Uterus (tissue), 4 donors: ENCODE results near the gene ARPC2. TPM values are rescaled to one million over a fixed set of nuclear protein-coding genes. Genes with fewer than 3 reads are reported as not detected.

Source experiments
- DNase-seq, 2 donors: peaks; one replicate each; pipeline ENCODE4 v3.0.0-alpha.2; 2019 to 2020
- H3K27ac ChIP-seq, 2 donors: fragments of 200-600 bp; sonication (generic); 1 replicate in 1 of 2; 2 replicates in 1 of 2; pipeline ENCODE4 v1.5.1; 2016 to 2018
- H3K27me3 ChIP-seq, 2 donors: fragments of 200-600 bp; sonication (generic); one replicate each; pipeline ENCODE4 v1.5.1; 2018 to 2019; ENCODE audit warnings: control low read depth in 1 of 2
- H3K36me3 ChIP-seq, 2 donors: fragments of 200-600 bp; sonication (generic); one replicate each; pipeline ENCODE4 v1.5.1; 2019; ENCODE audit warnings: control low read depth in 1 of 2
- H3K4me1 ChIP-seq, 2 donors: fragments of 200-600 bp; sonication (generic); one replicate each; pipeline ENCODE4 v1.5.1; 2018 to 2019; ENCODE audit warnings: control low read depth in 1 of 2
- H3K4me3 ChIP-seq, 2 donors: fragments of 200-600 bp; sonication (generic); 1 replicate in 1 of 2; 2 replicates in 1 of 2; pipeline ENCODE4 v1.5.1; 2018 to 2019; ENCODE audit warnings: mild to moderate bottlenecking in 1 of 2
- H3K9me3 ChIP-seq, 2 donors: fragments of 200-600 bp; sonication (generic); one replicate each; pipeline ENCODE4 v1.5.1; 2019; ENCODE audit warnings: control low read depth in 1 of 2
- POLR2A ChIP-seq, 2 donors: fragments of 450-650 bp; IDR thresholded peaks; one replicate each; pipeline ENCODE4 v1.6.1; 2016; ENCODE audit warnings: antibody characterized with exemption in 2 of 2, mild to moderate bottlenecking in 1 of 2, moderate library complexity in 1 of 2
- intact Hi-C: fragments of 100-400 bp; cut with DNase I; formaldehyde crosslinking; loops from one replicate; pipeline ENCODE4 v1.15.1; 2023; ENCODE audit warnings: low total_unique reads
- total RNA-seq, 4 donors: library from RNA; depleted of rRNA in 3 of 4; stranded (reverse); fragments of >200 nt in 3 of 4; gene quantifications; one replicate each; pipeline versions ENCODE4 v1.1.0 to v1.2.4, GENCODE V29; 2014 to 2023
- TF ChIP-seq, protein P1 (sequence below), 4 experiments: fragments of 200-600 bp in 2 of 4; fragments of 450-650 bp in 2 of 4; sonication (generic) in 2 of 4; IDR thresholded peaks; one replicate each; pipeline ENCODE4 v1.5.1; 2016 to 2019; ENCODE audit warnings: antibody characterized with exemption in 4 of 4, mild to moderate bottlenecking in 2 of 4, moderate library complexity in 1 of 4
- donor health status: DM: yes; HTN: yes; CAD: no.

The ARPC2 gene
- total RNA-seq, 4 donors from 2014 or later, result 87.9 to 162 (median 159) TPM

DNA sequence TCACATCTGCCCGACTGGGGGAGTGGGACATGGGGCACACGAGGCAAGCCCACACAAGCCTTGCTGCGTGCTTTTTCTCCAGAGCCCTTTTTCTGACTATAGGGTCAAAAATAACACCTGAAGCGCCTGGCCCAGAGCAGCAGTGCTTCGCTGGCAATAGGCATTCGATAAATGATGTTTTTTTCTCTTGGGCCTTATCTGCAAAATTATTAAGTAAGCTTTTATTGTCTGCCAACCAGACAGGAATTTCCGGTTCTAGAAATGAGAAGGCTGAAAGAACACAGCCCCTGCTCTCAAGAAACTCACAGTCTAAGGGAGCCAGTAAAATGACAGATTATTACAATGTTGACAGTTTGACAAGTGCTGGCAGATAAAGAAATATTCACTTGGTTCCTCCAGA is 78.0 kb downstream of the ARPC2 start:
- TF ChIP-seq, protein P1, sequence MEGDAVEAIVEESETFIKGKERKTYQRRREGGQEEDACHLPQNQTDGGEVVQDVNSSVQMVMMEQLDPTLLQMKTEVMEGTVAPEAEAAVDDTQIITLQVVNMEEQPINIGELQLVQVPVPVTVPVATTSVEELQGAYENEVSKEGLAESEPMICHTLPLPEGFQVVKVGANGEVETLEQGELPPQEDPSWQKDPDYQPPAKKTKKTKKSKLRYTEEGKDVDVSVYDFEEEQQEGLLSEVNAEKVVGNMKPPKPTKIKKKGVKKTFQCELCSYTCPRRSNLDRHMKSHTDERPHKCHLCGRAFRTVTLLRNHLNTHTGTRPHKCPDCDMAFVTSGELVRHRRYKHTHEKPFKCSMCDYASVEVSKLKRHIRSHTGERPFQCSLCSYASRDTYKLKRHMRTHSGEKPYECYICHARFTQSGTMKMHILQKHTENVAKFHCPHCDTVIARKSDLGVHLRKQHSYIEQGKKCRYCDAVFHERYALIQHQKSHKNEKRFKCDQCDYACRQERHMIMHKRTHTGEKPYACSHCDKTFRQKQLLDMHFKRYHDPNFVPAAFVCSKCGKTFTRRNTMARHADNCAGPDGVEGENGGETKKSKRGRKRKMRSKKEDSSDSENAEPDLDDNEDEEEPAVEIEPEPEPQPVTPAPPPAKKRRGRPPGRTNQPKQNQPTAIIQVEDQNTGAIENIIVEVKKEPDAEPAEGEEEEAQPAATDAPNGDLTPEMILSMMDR (IDR thresholded peaks at IDR 0.05), result no peak
- TF ChIP-seq POLR2A (IDR thresholded peaks at IDR 0.05), result no peak
- no peak for DNase-seq
- no peak overlapping the region for H3K27ac ChIP-seq
- H3K9me3 ChIP-seq, result no peaks in the 10 kb centered on the region
- no peaks in the 10 kb centered on the region for H3K27me3 ChIP-seq
- H3K4me1 ChIP-seq, result peaks cover 5 to 12% of the 10 kb centered on the region in 2 donors
- intact Hi-C loops, result loop anchor here (10.0 kb wide), 1 partner anchor 100 kb away; the partner anchor contains the start of gene CTDSP1
- H3K4me3 ChIP-seq, result no peak overlapping the region
- H3K36me3 ChIP-seq, result no peaks in the 10 kb centered on the region

DNA sequence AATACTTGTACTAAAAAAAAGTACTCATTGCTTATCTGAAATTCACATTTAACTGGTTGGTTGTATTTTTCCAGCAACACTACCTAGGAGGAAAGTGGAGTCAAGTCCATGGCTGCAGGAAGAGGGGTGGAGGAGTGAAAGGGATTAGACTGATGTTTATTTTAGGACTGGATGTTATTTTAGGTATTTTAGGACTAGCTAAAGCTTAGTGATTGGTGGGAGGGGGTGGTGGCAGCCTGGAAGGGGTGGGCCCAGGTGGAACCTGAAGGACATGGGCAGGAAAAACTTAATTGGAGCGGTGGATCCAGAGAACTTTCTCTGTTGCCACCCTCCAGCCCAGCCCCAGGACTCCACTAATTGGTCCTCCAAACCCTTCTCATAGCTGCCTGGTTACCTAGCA is 79.2 kb downstream of the ARPC2 start:
- intact Hi-C loops, result loop anchor here (10.0 kb wide), 1 partner anchor 99 kb away; the partner anchor contains the start of gene CTDSP1
- no peak for TF ChIP-seq POLR2A (IDR thresholded peaks at IDR 0.05)
- TF ChIP-seq, protein P1 (IDR thresholded peaks at IDR 0.05), result no peak
- no peaks in the 10 kb centered on the region for H3K36me3 ChIP-seq
- H3K4me1 ChIP-seq, result peaks cover 1 to 5% of the 10 kb centered on the region in 2 donors
- no peak overlapping the region for H3K4me3 ChIP-seq
- DNase-seq, result no peak
- H3K27me3 ChIP-seq, result no peaks in the 10 kb centered on the region
- H3K27ac ChIP-seq, result no peak overlapping the region
- H3K9me3 ChIP-seq, result no peaks in the 10 kb centered on the region

DNA sequence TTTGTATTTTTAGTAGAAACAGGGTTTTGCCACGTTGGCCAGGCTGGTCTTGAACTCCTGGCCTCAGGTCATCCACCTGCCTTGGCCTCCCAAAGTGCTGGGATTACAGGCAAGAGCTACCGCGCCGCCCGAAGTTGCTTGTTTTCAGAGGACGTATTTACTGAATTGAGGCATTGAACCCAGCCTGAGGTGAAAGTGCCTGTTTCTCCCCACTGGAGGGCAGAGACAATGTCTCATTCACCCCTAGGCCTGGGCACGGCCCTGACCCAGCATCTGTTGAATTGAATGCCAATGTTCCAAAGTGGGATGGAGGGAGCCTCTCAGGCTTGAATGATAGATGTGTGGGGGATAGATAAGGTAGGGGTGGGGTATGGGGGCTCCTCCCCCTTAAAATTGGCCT is 79.9 kb downstream of the ARPC2 start:
- TF ChIP-seq, protein P1 (IDR thresholded peaks at IDR 0.05), result no peak
- TF ChIP-seq POLR2A (IDR thresholded peaks at IDR 0.05), result no peak
- Histone ChIP-seq H3K36me3 (no peaks in the 10 kb centered on the region), H3K4me3 (no peak overlapping the region), H3K27ac (peak overlapping the region in 1 of 2 donors; percentile 48), H3K9me3 (no peaks in the 10 kb centered on the region), H3K4me1 (peaks cover 0 to 5% of the 10 kb centered on the region in 2 donors), H3K27me3 (no peaks in the 10 kb centered on the region)
- no peak for DNase-seq
- intact Hi-C loops, result loop anchor here (10.0 kb wide), 1 partner anchor 98 kb away; the partner anchor contains the start of gene CTDSP1

DNA sequence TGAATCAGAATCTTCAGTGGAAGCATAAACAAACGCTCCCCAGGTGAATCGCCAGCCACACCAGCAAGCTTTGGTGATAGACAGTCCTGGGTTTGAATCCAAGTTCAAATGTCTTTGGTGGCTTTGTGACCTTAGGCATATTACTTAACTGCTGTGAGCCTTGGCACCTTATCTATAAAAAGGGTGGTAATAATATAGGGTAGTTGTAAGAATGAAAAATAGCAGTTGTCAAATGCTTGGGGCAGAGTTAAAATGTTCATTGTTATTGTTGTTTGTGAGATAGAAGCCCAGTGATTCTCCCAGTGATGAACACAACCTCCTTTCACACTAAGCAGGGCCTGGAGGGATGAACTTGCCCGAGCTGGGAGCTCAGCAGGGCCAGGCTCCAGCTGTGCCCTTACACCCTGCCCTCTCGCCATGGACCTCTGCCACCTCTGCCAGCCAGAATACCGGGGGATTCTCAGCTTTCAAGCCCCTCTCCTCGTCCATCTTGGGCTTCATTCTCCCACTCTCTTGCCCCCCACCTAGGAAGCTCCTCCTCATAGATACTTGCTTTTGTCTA is 81.4 kb downstream of the ARPC2 start:
- H3K4me3 ChIP-seq, result no peak overlapping the region
- no peaks in the 10 kb centered on the region for H3K9me3 ChIP-seq
- no peaks in the 10 kb centered on the region for H3K4me1 ChIP-seq
- H3K27me3 ChIP-seq, result no peaks in the 10 kb centered on the region
- peak overlapping the region in 1 of 2 donors; percentile 48 for H3K27ac ChIP-seq
- intact Hi-C loops, result loop anchor here (10.0 kb wide), 1 partner anchor 96 kb away; the partner anchor contains the start of gene CTDSP1
- TF ChIP-seq, protein P1 (IDR thresholded peaks at IDR 0.05), result no peak
- no peak for TF ChIP-seq POLR2A (IDR thresholded peaks at IDR 0.05)
- H3K36me3 ChIP-seq, result no peaks in the 10 kb centered on the region
- DNase-seq, result no peak

DNA sequence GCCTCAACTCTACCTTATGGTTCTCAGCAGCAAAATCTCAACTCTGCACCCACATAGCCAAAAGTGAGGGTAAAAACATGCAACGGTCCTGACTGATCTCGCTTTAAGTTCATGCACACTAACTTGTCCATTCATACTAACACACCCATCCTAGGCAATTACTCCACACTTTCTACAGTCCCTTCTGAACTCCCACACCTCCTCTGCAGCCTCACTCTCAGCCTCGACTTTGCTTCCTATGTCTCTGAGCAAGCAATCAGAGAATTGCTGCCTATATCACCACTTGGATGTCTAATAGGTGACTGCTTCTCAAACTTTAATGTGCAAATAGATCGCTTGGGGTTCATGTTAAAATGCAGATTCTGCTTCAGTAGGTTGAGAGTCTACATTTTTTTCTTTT is 83.2 kb downstream of the ARPC2 start:
- Histone ChIP-seq H3K4me3 (no peak overlapping the region), H3K36me3 (no peaks in the 10 kb centered on the region)
- intact Hi-C loops, result loop anchor here (10.0 kb wide), 1 partner anchor 55 kb away; the partner anchor contains the start of gene CATIP

More for the DNA sequence above, 83.2 kb downstream of the ARPC2 start:
- TF ChIP-seq POLR2A (IDR thresholded peaks at IDR 0.05), result no peak
- TF ChIP-seq, protein P1 (IDR thresholded peaks at IDR 0.05), result no peak
- H3K9me3 ChIP-seq, result no peaks in the 10 kb centered on the region
- H3K27me3 ChIP-seq, result no peaks in the 10 kb centered on the region
- no peaks in the 10 kb centered on the region for H3K4me1 ChIP-seq
- DNase-seq, result no peak
- H3K27ac ChIP-seq, result no peak overlapping the region
